Right lobe of liver (tissue), 6 donors: ENCODE data around the gene NOTCH3. TPM values are rescaled to one million over a fixed set of nuclear protein-coding genes. Genes with fewer than 3 reads are reported as not detected.

ENCODE experiments used
- ATAC-seq, 4 donors: fragments of 200-7000 bp; cut with Tn5 transposase; one replicate each; pipeline ENCODE4 v1.9.1; 2020; ENCODE audit warnings: mild to moderate bottlenecking in 4 of 4, moderate library complexity in 4 of 4
- DNase-seq, 3 donors: peaks; one replicate each; pipeline ENCODE4 v3.0.0-alpha.2; 2020
- H3K27ac ChIP-seq, 3 donors: fragments of 200-600 bp; one replicate each; pipeline ENCODE4 v1.8.0; 2022
- H3K27me3 ChIP-seq, 2 donors: fragments of 200-600 bp; one replicate each; pipeline ENCODE4 v1.8.0; 2022
- H3K36me3 ChIP-seq, 4 donors: fragments of 200-600 bp; sonication (generic) in 1 of 4; one replicate each; pipeline versions ENCODE4 v1.5.1 to v1.8.0; 2017 to 2022; ENCODE audit warnings: control low read depth in 1 of 4
- H3K4me1 ChIP-seq, 4 donors: fragments of 200-600 bp; sonication (generic) in 1 of 4; one replicate each; pipeline versions ENCODE4 v1.5.1 to v1.8.0; 2017 to 2022; ENCODE audit warnings: control low read depth in 1 of 4
- H3K4me3 ChIP-seq, 3 donors: fragments of 200-600 bp; one replicate each; pipeline ENCODE4 v1.8.0; 2022
- H3K9me3 ChIP-seq, 4 donors: fragments of 200-600 bp; sonication (generic) in 1 of 4; one replicate each; pipeline versions ENCODE4 v1.5.1 to v1.8.0; 2017 to 2022; ENCODE audit warnings: control low read depth in 1 of 4
- POLR2A ChIP-seq: fragments of 450-650 bp; IDR thresholded peaks from one replicate; pipeline ENCODE4 v1.6.1; 2017; ENCODE audit warnings: antibody characterized with exemption, mild to moderate bottlenecking
- WGBS: methylation state at CpG from one replicate; pipeline ENCODE4 v1.1.6; 2018; ENCODE audit warnings: low coverage, low lambda C conversion rate; ENCODE audit not compliant: insufficient coverage; ENCODE audit errors: missing lambda C conversion rate; 5-methylcytosine and 5-hydroxymethylcytosine counted together
- intact Hi-C, 2 donors: fragments of 100-400 bp; cut with DNase I; formaldehyde crosslinking; loops; one replicate each; pipeline versions ENCODE4 v1.11.2 to v1.14.1; 2022
- total RNA-seq, 6 experiments: library from RNA; depleted of rRNA in 2 of 6; stranded (reverse); fragments of >200 nt in 2 of 6; fragmentation: NEBNext Ultra II Directional in 3 of 6; extraction: Animal tissue kit (Norgen Biotek cat#: 25700) in 3 of 6; gene quantifications; one replicate each; pipeline versions ENCODE4 v1.1.0 to v1.2.4, GENCODE V29; 2016 to 2023
- TF ChIP-seq, protein P1 (sequence below), 4 donors: fragments of 200-600 bp in 3 of 4; fragments of 450-650 bp in 1 of 4; IDR thresholded peaks; one replicate each; pipeline versions ENCODE4 v1.5.1 to v1.8.0; 2016 to 2022; ENCODE audit warnings: antibody characterized with exemption in 4 of 4, mild to moderate bottlenecking in 2 of 4
- donor health status: DM: no; HTN: yes; CAD: no.
- donor health status: DM: no; HTN: no; CAD: no.
- donor health status: DM: no; HTN: no; CAD: no.
- donor health status: DM: no; HTN: yes; CAD: no.
- donor health status: DM: no; HTN: yes; CAD: no.

NOTCH3 gene
- total RNA-seq, 6 experiments from 2014 or later: 1.7 to 6.7 (median 2.4) TPM

DNA sequence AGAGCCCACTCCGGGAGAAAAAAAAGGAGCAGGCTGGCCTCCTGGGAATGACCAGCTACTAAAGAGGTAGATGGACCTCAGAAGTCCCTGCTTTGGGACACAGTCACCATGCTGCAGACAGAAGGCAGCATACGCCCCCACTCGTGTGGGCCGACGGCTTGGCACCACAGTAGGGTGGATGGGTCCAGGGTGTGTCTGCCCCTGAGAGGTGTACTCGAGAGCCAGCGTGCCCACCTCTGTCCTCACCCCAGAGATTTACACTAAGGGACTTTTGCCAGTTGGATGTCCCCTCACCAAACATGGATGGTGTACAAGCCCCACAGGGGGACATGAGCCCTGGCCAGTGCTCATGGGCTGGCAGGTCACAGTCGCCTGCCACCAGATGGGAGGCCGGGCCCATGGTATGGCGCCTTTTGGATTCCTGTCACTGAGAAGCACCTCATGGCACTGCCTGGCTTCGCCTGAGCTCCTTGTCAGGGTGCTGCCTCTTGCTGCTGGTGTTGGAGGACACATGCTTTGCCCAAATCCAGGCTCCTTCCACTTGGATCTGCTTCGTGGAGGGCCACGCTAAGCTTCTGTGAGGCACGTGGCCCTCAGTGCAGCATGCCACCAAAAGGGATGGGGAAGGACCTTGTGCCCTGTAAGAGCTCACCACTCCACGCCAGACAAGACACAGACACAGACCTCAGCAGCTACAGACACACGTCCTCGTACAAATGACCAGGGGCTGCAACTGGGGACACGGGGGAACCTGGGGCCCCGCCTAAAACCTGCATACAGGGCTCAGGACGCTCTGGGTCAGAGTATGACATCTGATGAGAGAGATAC lies 44.8 kb upstream of the NOTCH3 start:
- H3K27ac ChIP-seq: no peak overlapping the region
- ATAC-seq (no peak), DNase-seq (no peak)
- no peak for TF ChIP-seq POLR2A
- TF ChIP-seq, protein P1, sequence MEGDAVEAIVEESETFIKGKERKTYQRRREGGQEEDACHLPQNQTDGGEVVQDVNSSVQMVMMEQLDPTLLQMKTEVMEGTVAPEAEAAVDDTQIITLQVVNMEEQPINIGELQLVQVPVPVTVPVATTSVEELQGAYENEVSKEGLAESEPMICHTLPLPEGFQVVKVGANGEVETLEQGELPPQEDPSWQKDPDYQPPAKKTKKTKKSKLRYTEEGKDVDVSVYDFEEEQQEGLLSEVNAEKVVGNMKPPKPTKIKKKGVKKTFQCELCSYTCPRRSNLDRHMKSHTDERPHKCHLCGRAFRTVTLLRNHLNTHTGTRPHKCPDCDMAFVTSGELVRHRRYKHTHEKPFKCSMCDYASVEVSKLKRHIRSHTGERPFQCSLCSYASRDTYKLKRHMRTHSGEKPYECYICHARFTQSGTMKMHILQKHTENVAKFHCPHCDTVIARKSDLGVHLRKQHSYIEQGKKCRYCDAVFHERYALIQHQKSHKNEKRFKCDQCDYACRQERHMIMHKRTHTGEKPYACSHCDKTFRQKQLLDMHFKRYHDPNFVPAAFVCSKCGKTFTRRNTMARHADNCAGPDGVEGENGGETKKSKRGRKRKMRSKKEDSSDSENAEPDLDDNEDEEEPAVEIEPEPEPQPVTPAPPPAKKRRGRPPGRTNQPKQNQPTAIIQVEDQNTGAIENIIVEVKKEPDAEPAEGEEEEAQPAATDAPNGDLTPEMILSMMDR (IDR thresholded peaks at IDR 0.05): no peak
- peaks cover 0 to 30% (median 19%) of the 10 kb centered on the region in 4 donors for H3K4me1 ChIP-seq
- H3K9me3 ChIP-seq: no peaks in the 10 kb centered on the region
- no peak overlapping the region for H3K4me3 ChIP-seq
- intact Hi-C loops: loop anchor here in 1 of 2 donors (10.0 kb wide), 1 partner anchor 309 kb away; no protein-coding TSS in a partner anchor
- 100% methylated on average over 1 of the region's 20 CpGs for WGBS
- H3K36me3 ChIP-seq: peaks cover 0 to 54% (median 14%) of the 10 kb centered on the region in 4 donors
- no peaks in the 10 kb centered on the region for H3K27me3 ChIP-seq

DNA sequence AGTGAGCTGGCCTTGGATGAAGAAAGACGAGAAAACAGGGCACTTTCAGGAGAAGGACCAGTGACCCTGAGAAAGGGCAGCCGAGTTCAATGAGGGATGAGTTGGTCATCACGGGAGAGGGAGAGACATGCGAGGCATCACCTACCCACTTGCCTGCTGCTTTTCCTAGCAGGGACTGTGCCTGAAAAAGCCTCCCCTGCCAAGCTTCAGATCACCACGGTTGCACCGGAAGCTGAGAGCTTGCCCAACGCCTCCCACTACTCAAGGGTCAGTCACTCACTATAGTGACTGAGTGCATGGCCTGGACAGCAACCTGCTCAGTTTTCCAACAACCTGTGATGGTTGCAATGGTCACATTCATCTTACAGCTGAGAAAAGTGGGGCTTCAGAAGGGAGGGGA lies 44.0 kb upstream of the NOTCH3 start:
- H3K9me3 ChIP-seq: no peaks in the 10 kb centered on the region
- intact Hi-C loops: loop anchor here in 1 of 2 donors (10.0 kb wide), 1 partner anchor 310 kb away; no protein-coding TSS in a partner anchor
- peaks cover 0 to 27% (median 19%) of the 10 kb centered on the region in 4 donors for H3K4me1 ChIP-seq
- H3K4me3 ChIP-seq: no peak overlapping the region
- WGBS: 100% methylated on average over 2 of the region's 7 CpGs
- DNase-seq: no peak
- H3K36me3 ChIP-seq: peaks cover 0 to 61% (median 15%) of the 10 kb centered on the region in 4 donors
- ATAC-seq: no peak
- TF ChIP-seq, protein P1 (IDR thresholded peaks at IDR 0.05): no peak
- no peak for TF ChIP-seq POLR2A
- no peak overlapping the region for H3K27ac ChIP-seq
- no peaks in the 10 kb centered on the region for H3K27me3 ChIP-seq

DNA sequence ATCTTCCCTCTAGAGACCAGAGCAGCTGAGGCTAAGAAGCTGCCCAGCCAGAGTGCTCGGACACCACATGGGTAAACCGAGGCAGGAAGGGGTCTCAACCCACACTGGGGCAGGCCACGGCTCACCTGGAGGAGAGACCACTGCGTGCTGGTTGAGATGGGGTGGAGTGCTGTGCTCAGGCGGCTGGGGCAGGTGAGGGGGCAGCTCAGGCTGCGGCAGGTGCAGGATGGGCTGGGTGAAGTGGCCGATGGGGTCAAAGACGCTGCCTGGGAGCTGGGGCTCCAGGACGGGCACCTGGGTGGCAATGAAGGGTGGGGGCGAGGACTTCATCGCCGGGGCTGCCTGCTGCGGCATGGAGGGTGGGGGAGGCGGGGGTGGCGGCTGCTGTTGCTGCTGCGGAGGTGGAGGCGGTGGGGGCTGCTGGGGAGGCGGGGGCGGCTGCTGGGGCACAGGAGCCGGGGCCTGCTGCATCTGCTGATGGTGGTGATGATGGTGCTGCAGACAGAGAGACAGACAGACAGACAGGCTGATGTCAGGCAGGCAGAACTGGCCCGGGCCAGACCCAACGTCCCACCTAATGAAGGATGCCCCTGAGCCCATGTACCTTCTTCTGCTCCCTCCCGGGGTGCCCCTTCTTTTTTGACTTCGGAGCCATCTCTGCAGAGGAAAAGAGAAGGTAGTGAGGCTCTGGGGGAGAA lies 43.5 kb upstream of the NOTCH3 start:
- H3K27ac ChIP-seq: no peak overlapping the region
- no peaks in the 10 kb centered on the region for H3K9me3 ChIP-seq
- peaks cover 0 to 23% (median 16%) of the 10 kb centered on the region in 4 donors for H3K4me1 ChIP-seq
- TF ChIP-seq POLR2A: no peak
- TF ChIP-seq, protein P1 (IDR thresholded peaks at IDR 0.05): no peak
- intact Hi-C loops: loop anchor here in 1 of 2 donors (10.0 kb wide), 1 partner anchor 311 kb away; no protein-coding TSS in a partner anchor
- ATAC-seq (no peak), DNase-seq (no peak)
- H3K4me3 ChIP-seq: no peak overlapping the region
- 94% methylated on average over 3 of the region's 24 CpGs for WGBS
- no peaks in the 10 kb centered on the region for H3K27me3 ChIP-seq
- H3K36me3 ChIP-seq: peaks cover 0 to 67% (median 16%) of the 10 kb centered on the region in 4 donors

DNA sequence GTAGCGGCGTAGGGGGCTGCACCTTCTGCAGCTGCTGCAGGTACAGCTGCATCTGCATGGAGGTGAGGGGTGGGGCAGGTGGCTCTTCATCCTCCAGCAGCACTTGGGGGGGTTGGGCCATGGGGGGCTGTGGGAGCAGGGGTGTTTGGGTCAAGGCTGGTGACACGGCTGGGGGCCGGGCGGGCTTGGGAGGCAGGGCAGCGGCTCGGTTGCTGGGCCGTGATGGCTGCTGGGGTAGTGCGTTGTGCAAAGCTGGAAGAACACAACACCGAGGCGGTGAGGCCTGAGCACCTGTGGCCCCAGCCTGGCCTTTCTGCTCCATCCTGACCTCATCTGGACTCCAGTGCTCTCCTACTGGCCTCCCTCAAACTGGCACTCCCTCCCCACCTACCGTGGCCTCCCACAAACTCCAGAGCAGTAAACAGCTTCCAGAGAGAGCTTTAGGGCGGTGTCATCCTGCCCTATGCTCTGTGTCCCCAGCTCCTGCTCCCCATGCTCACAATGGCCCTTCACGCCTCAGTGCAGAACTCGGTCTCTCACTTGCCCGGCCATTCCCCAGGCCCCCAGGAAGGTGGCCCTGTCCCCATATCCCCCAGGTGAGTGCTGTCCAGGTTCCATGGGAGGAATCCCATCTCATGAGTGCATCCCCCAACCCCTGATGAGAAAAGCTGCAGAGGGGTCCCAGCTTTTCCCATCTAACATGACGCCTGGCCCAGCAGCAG lies 42.6 kb upstream of the NOTCH3 start:
- Histone ChIP-seq H3K4me1 (peaks cover 0 to 14% (median 10%) of the 10 kb centered on the region in 4 donors), H3K27me3 (no peaks in the 10 kb centered on the region), H3K36me3 (peaks cover 0 to 68% (median 22%) of the 10 kb centered on the region in 4 donors), H3K4me3 (no peak overlapping the region), H3K9me3 (no peaks in the 10 kb centered on the region), H3K27ac (no peak overlapping the region)
- no peak for TF ChIP-seq POLR2A
- TF ChIP-seq, protein P1 (IDR thresholded peaks at IDR 0.05): no peak
- intact Hi-C loops: loop anchor here in 1 of 2 donors (10.0 kb wide), 1 partner anchor 311 kb away; no protein-coding TSS in a partner anchor
- 96% methylated on average over 5 of the region's 17 CpGs for WGBS
- no peak for DNase-seq
- ATAC-seq: no peak
